Measurements from ENCODE around the gene SMIM26.
"Not testable (repeated sequence)": the region's sequence is repeated elsewhere in the genome, so short reads cannot be mapped to it uniquely, and the experiment has no call there.

Gene SMIM26, protein sequence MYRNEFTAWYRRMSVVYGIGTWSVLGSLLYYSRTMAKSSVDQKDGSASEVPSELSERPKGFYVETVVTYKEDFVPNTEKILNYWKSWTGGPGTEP

DNA sequence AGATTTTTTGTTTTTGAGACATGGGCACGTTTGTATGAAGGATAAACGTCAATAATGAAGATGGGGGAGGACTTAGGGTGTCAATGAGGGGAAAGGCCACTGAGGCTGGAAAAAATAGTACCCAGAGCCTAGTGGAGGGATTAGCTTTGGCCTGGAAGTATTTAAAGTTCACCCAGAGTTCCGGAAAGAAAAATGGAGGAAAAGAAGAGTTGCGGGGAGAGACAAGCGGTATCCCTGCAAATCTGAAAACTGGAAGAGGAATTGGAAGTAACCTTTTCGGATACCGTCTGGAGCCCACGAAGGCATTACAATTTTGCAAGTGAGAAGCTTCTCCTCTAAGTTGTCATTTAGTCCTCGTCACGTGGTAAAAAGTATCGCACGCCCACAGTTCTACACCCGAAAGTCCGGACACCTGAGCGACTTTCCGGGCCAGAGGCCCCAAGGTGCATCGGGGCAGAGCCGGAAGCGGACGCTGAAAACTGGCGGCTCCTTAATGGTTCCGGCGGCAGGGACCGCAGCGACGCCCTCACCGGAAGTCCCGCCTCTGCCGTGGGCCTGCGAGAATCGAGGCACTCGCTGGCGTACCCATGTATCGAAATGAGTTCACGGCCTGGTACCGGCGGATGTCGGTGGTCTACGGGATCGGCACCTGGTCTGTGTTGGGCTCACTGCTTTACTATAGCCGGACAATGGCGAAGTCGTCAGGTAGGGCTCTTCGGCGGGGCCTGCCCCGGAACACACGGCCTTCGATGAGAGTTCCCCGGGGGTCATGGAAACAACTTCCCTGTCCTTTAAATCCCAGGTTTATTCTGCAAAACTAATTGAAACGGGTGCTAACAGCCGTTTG, at the start of gene SMIM26:
Gene SMIM26, plus strand, starts transcription at position 541 of the 847 bp plus-strand sequence. Its CDS starts 47 bp downstream, at position 588.
- peak; percentile 88 for DNase-seq (ENCODE audit: low read depth, low spot score)

DNA sequence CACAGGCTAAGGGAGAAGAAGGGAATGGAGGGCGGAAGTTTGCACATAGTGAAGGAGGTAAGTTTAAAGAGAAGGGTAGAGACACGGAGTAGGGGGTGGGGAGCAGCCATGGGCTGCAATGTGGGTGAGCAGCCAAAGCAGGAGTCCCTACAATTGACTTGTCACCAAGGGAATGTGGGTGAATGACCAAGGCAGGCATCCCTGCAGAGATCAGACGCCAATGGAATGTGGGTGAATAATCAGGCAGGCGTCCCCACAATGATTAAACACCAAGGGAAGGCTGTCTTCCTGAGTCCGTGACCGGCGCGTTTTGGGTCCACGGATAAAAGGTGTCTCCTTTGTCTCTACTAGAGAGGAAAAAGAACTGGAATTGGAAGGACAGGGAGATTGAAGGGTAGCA, 45.2 kb upstream of the SMIM26 start:
- not testable (repeated sequence) for DNase-seq (ENCODE audit: low read depth, low spot score)

DNA sequence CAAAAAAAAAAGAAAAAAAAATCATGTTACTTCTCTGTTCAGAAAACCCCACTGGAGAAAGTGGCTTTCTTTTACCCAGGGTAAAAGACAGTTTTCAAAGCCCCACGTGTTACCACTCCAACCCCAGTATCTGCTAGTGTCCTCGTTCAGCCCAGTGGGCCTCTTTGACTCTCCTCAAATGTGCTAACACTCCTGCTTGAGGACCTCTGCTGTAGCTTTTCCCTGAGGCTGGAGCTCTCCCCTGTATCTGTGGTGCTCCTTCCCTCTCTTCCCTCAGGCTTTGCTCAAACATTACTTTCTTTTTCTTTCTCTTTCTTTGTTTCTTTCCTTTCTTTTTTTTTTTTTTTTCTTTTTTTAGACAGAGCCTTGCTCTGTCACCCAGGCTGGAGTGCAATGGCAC, 44.2 kb upstream of the SMIM26 start:
- DNase-seq (ENCODE audit: low read depth, low spot score): no peak

DNA sequence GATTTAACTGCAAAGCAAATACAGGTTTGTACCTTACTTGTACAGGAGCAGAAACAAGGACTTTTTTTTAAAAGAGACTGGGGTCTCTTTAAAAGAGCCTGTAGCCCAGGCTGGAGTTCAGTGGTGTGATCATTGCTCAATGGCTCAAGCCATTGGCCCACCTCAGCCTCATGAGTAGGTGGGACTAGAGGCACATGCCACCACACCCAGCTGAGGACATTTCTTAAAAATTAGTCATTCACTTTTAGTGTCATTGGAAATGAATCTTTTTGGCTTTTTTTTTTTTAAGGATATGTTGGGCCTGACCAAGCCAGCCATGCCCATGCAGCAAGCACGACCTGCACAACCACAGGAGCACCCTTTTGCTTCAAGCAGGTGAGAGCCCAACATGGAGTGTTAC, 42.6 kb upstream of the SMIM26 start:
- no peak for DNase-seq (ENCODE audit: low read depth, low spot score)

DNA sequence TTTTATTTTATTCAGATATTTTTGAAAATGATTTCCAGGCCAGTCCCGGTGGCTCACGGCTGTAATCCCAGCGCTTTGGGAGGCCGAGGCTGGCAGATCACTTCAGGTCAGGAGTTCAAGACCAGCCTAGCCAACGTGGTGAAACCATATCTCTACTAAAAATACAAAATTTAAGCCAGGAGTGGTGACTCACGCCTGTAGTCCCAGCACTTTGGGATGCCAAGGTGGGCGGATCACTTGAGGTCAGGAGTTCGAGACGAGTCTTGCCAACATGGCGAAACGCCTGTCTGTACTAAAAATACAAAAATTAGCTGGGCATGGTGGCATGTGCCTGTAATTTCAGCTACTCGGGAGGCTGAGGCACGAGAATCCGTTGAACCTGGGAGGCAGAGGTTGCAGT, 40.5 kb upstream of the SMIM26 start:
- not testable (repeated sequence) for DNase-seq (ENCODE audit: low read depth, low spot score)

DNA sequence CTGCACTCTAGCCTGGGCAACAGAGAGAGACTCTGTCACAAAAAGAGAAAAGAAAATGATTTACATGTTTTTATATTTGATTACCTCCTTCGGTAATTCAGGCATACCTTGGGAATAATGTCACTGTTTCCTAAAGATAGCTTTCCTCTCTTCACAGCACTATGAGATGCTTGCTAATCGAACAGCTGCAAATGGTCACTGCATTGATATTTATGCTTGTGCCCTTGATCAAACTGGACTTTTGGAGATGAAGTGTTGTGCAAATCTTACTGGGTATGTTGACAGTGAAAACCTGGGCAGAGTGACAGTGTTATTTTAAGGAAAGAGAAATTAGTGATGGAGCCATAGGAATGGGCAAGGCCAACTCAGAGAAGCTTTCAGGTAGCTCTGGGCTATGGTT, 39.9 kb upstream of the SMIM26 start:
- no peak for DNase-seq (ENCODE audit: low read depth, low spot score)

DNA sequence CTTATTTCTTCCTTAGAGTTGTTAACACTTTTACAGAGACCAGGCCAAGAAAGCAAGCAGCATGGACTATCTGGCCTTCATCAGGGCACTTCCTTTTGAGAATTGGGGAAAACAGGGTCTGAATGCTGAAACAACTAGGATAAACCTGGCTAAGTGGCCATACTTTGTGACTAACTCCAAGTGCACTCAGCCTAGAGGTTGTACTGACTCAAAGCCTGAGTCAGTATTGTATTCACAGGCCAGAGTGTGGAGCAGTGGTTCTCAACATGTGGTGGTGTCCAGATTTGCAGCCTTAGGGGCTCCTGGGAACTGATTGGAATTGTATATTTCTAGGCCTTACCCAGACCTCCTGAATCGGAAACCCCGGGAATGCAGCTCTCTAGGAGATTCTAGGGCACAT, 39.4 kb upstream of the SMIM26 start:
- no peak for DNase-seq (ENCODE audit: low read depth, low spot score)

DNA sequence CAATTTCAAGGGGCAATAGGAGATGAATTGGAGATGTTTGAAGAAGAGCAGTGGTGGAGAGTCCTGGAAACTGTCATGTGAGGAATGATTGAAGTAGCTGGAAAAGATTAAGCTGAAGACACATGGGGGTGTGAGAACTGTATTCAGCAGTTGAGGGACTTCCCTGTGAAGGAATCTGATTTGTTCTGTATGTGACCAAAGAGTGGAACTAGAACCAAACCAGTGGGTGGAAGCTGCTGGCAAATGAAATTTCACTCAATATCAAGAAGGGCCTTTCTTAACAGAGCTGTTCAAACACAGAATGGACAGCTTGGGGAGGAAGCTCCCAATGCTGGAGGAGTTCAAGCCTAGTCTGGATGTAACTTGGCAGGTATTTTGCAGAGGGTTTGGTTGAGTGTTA, 38.2 kb upstream of the SMIM26 start:
- no peak for DNase-seq (ENCODE audit: low read depth, low spot score)

DNA sequence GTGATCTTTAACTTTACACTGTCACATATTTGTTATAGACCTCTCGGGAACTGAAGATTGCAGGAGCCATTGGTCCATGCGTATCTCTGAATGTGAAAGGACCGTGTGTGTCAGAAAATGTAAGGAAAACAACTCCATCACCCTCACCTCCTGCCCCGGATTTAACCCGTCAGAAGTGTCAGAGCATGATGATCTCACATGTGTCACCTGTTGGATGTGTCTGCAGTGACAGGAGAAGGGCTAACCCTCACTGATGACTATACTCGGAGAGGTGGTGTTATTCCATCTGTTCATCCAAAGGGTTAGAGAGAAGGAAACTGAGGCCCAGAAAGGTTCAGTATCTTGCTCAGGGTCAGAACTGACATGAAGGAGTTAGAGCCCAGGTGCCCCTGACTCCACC, 34.6 kb upstream of the SMIM26 start:
- no peak for DNase-seq (ENCODE audit: low read depth, low spot score)

DNA sequence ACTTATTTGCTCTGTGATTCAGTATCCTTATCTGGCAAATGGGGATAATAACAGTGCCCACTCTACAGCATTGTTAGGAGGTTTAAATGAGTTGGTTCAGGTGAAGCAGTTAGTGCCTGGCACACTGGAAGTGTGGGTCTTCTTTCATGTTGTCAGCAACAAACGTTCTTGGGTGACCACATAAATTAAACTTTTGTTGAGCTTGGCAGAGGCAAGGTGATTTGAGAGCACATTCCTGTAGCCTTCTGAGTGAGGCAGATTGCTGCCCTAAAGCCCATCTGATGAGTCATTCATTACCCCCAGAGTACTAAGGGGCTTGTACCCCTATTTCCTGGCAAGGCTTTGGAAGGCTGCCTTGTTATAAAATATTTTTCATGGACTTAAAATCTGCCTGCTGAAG, 33.7 kb upstream of the SMIM26 start:
- DNase-seq (ENCODE audit: low read depth, low spot score): no peak

DNA sequence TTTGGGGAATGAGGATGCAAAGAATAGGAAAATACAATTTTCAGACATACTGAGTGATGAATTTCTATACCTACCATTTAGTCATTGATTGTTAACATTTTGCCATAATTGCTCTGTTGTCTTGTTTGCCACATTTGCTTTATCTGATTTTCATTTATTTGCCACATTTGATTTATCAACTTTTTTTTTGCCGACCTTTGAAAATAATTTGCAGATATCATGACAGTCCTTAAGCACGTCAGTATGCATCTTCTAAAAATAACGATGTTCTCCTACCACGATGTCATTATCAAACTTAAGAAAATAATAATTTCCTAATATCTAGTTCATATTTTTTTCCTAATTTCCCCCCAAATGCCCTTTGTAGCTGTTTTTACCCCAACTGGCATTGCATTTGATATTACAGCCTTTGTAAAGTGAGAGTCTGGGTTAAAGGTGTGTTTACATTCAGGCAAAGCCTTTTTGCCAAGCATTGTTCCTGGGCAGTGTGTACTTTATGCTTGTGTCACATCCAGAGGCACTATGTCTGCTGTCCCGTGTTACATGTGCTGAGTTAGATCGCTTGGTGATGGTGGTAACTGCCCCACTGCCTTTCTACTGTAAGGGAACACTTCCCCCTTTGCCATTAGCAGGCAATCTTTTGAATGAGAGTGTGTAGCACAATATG, 33.1 kb upstream of the SMIM26 start:
- DNase-seq (ENCODE audit: low read depth, low spot score): no peak

DNA sequence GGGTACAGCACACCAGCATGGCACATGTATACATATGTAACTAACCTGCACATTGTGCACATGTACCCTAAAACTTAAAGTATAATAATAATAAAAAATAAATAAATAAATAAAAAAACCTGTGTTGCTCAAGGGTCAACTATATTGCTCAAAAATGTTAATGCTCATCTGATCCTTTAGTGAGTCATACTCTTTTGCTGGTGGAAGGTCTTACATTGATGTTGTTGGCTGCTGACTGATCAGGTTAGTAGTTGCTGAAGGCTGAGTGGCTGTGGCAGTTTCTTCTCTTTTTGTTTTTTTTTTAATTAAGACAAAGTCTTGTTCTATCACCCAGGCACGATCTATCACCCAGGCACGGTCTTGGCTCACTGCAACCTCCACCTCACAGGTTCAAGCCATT, 29.6 kb upstream of the SMIM26 start:
- no peak for DNase-seq (ENCODE audit: low read depth, low spot score)

DNA sequence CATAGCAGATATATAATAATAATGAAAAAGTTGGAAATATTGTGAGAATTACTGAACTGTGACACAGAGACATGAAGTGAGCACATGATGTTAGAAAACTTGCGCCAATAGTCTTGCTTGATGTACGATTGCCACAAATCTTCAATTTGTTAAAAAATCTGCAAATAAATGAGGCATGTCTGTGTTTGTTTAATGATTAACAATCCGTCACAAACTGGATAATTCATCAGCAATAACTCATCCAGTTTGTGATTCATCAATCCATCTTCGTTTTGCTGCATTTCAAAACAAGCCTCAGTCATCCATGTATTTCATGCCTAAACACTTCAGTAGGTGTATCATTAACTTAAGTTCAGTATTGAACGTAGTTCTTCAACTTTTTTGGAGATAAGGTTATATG, 25.5 kb upstream of the SMIM26 start:
- DNase-seq (ENCODE audit: low read depth, low spot score): no peak

DNA sequence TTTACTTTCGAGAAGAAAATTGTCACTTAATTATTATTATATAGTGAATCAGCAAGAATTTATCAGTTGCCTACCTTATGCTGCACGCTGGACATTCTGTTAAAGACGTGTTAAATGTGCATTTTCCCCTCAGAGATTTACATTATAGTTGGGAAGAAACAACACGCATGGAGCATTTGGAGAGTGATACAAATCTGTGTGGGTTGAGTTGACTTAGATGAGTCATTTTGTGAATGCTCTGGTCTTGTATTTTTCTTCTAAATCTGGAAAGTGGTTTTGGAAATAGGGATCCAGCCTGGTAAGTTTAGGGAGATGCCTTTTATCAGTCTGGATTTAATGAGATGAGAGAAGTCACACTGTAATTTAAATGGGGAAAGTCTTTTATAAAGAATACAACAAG, 24.0 kb upstream of the SMIM26 start:
- no peak for DNase-seq (ENCODE audit: low read depth, low spot score)

DNA sequence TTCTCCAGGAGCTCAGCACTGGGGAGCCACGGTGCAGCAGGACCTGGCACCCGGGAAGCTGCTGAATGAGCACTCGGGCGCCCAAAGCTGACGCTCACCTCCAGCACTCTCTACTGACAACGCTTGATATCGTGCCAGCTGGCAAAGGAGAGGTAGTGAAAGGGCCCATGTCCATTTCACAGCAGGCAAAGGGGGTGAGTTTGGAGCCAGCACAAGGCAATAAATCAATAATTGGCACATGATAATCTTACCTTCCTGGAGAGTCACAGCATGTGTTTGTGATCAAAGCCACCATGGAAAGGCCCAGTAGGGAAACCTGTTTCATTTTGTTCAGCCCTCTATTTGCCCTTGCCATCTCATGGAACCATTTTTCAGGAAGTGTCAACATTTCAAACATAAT, 23.3 kb upstream of the SMIM26 start:
- no peak for DNase-seq (ENCODE audit: low read depth, low spot score)

DNA sequence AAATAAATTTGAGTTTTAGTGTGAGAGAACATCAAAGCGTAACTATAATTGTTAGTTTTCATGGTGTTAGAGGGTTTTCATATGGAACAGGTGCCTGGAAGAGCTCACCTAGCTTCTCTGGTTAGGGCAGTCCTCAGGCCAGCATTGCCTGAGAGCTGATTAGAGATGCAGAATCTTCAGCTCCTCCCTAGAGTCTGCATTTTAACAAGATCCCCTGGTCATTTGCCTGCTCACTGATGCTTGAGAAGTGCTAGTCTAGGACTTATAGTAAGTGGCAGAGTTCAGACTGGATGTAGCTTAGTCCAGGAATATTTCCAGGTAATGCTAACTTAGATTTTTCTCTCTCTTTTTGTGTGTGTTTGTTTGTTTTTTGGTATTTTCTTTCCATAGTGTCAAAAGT, 21.7 kb upstream of the SMIM26 start:
- no peak for DNase-seq (ENCODE audit: low read depth, low spot score)

DNA sequence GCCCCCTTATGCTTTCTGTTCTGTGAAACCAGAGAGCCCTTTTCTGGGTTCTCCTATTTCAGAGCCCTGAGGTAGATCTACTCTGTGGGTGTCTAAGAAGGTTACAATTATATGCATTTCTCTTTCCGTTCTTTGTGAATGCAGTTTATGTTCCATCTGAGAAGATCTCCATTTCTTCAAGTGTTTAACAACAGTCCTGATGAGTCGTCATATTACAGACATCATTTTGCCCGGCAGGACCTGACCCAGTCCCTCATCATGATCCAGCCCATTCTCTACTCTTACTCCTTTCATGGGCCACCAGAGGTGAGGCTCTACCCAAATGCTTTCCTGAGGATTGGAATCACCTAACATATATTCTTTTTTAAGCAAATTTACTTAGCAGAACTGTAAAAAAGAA, 18.8 kb upstream of the SMIM26 start:
- DNase-seq (ENCODE audit: low read depth, low spot score): no peak

DNA sequence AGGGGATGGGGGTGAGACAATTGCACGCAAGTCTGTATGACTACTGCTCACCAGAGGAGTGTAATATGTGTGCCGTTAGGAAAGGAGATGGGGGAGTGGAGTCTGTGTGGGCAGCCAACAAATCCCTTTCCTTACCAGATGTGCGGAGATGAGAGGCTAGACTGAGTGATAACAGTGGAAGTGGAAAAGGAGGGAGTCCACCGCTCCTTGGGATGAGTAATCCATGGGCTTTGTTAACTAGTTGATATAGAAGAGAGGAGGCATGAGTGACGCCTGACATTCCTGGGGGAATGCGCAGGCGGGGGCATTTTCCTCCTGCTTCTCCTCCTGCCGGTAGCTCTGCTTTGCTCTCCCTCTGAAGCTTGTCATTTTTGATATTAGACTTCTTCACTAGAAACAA, 13.5 kb upstream of the SMIM26 start:
- DNase-seq (ENCODE audit: low read depth, low spot score): no peak

DNA sequence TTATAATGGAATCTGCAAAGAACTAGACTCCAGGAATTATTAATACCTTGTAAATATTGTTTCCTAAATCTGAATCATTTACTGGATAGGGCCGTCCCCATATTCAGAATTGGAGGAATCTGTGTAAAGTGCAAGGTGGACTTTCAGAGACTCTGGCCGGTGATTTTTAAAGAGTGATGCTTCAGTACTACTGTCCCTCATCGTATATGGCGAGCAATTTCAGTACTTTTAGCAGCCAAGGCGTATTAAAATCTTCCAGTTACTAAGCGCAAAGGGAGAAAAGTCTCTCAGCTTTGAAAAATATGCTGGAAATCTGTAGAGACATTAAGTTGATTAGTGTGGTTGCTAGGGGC, 483 bp downstream of the SMIM26 start:
- no peak for DNase-seq (ENCODE audit: low read depth, low spot score)

DNA sequence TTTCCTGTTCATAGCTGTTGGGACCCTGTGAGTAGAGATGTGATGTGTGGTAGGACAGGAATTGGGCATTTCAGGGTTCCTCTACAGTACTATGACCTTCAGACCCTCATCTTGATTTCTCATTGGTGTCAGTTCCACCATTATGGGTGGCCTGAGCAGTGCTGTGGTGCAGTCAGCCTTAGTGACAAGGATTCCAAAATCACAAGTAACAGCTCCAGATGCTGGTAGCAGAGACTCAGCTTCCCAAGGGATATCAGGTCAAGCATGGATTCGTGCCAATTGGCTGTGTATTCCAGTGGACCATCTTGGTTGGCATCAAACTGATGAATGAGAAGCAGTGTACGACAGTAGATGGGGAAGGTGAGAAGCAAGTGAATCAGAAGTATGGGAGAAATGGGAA, 3.8 kb downstream of the SMIM26 start:
- DNase-seq (ENCODE audit: low read depth, low spot score): no peak

DNA sequence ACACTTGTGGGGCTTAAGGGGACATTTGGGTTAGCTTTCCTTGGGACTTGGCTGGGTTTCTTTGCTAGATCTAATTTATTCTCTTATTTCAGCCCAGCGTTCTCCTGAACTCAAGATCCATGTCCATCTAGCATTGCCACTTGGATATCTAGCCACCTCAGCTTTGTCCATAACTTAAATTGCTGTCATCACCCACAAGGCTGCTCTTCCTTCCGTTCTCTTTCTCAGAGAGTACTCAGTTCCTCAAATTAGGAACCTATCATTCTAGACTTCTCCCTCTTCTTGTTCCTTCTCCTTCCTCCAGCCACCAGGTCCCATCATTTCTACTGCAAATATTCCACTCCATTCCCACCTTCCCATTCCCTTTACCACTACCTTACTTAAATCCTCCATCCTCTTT, 4.3 kb downstream of the SMIM26 start:
- no peak for DNase-seq (ENCODE audit: low read depth, low spot score)

DNA sequence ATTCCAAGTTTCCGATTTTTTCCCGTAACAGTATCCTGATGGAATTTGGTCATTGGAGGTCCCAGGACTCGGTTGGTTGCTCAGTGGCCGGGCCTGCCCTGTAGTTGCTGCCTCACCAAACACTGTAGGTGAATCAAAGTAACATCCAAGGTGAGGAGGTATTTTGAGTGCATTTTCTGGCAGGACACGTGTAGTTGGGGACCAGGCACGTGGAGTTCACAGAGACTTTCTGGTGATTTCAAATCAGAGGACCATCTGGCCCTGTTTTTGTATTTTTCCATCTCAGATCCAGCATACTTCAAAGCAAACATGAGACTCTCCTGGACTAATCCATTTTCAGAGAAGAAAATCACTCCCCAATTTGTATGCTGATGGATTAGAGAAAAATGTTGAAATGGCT, 10.7 kb downstream of the SMIM26 start:
- no peak for DNase-seq (ENCODE audit: low read depth, low spot score)

DNA sequence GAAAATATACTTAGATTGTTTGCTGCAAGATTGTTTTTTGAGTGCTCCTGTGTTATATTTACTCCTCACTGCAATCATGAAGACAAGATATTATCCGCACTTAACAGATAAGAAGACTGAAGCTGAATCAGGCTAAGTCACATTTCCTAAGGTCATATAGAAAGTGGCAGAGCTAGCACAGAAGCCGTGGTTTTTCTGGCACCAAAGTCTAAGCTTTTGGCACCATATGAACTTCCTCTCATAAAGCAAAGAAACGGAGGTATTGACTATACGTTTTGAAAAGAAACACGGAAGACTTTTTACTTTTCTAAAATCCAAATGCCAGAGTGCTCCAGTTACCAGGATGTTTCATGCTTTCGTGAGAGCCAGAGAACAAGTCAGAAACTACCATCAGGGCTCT, 11.3 kb downstream of the SMIM26 start:
- DNase-seq (ENCODE audit: low read depth, low spot score): no peak
